Vagina (tissue), 2 donors: Measurements from ENCODE around the gene ZC3H12D. TPM values are rescaled to one million over a fixed set of nuclear protein-coding genes. Genes with fewer than 3 reads are reported as not detected.

ENCODE experiments used
- DNase-seq, 2 donors: peaks; one replicate each; pipeline ENCODE4 v3.0.0-alpha.2; 2017; ENCODE audit errors: extremely low spot score in 2 of 2
- H3K27ac ChIP-seq: fragments of 200-600 bp; sonication (generic); one replicate; pipeline ENCODE4 v1.5.1; 2019
- H3K27me3 ChIP-seq: fragments of 200-600 bp; sonication (generic); one replicate; pipeline ENCODE4 v1.5.1; 2019
- H3K36me3 ChIP-seq, 2 donors: fragments of 200-600 bp; sonication (generic); one replicate each; pipeline ENCODE4 v1.5.1; 2017 to 2019
- H3K4me1 ChIP-seq: fragments of 200-600 bp; sonication (generic); one replicate; pipeline ENCODE4 v1.5.1; 2019
- H3K4me3 ChIP-seq, 2 donors: fragments of 200-600 bp; sonication (generic); 1 replicate in 1 of 2; 2 replicates in 1 of 2; pipeline ENCODE4 v1.5.1; 2016 to 2019
- H3K9me3 ChIP-seq: fragments of 200-600 bp; sonication (generic); one replicate; pipeline ENCODE4 v1.5.1; 2019
- POLR2A ChIP-seq, 2 donors: fragments of 450-650 bp; IDR thresholded peaks; one replicate each; pipeline ENCODE4 v1.6.1; 2017; ENCODE audit warnings: antibody characterized with exemption in 2 of 2, mild to moderate bottlenecking in 2 of 2, moderate library complexity in 2 of 2
- POLR2AphosphoS5 ChIP-seq, 2 donors: sonication (generic); formaldehyde crosslinking; IDR thresholded peaks; one replicate each; pipeline ENCODE4 v1.9.0; 2017; ENCODE audit warnings: antibody characterized with exemption in 2 of 2, mild to moderate bottlenecking in 2 of 2, low read depth in 1 of 2; ENCODE audit not compliant: insufficient read depth in 1 of 2
- intact Hi-C: fragments of 100-400 bp; cut with DNase I; formaldehyde crosslinking; loops from one replicate; pipeline ENCODE4 v1.15.1; 2023
- total RNA-seq: library from RNA; depleted of rRNA; stranded (reverse); fragments of >200 nt; gene quantifications from one replicate; pipeline ENCODE4 v1.2.3, GENCODE V29; 2016
- TF ChIP-seq, protein P1 (sequence below), 3 experiments: fragments of 450-650 bp in 2 of 3; fragments of 200-600 bp in 1 of 3; sonication (generic) in 1 of 3; IDR thresholded peaks; one replicate each; pipeline ENCODE4 v1.5.1; 2017 to 2019; ENCODE audit warnings: antibody characterized with exemption in 3 of 3, mild to moderate bottlenecking in 2 of 3, moderate library complexity in 2 of 3

ZC3H12D gene
- total RNA-seq, 1 donor from 2014 or later, result 2.2 TPM

DNA sequence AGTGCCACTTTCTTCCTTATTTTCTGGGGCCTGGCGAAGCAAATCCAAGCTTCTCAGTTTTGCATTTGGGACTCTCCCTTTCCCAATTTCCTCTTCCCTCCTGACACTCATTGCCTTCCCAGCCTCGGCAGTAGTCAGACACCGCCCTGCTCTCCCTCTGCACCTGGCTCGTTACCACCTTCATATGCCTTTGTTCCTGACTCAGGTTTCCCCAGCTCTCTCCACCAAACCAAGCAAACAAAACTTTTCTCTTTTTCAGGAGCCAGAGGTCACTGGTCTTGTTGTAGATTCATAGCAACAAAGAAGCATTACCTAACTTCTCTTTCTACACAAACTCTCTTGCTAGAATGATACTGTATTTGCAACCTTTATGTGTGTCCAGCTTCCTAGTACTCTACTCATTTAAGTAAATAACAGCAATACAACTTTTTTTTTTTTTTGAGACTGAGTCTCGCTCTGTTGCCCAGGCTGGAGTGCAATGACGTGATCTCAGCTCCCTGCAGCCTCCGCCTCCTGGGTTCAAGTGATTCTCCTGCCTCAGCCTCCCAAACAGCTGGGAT is 9.0 kb upstream of the ZC3H12D start:
- intact Hi-C loops, result no loop called here
- H3K4me3 ChIP-seq, result no peak overlapping the region
- no peaks in the 10 kb centered on the region for H3K9me3 ChIP-seq
- DNase-seq, result no peak
- no peaks in the 10 kb centered on the region for H3K4me1 ChIP-seq
- no peaks in the 10 kb centered on the region for H3K27me3 ChIP-seq
- TF ChIP-seq POLR2AphosphoS5 (IDR thresholded peaks at IDR 0.05; ENCODE audit: insufficient read depth in 1 of 2, low read depth in 1 of 2), result no peak
- no peak for TF ChIP-seq POLR2A (IDR thresholded peaks at IDR 0.05)
- TF ChIP-seq, protein P1, sequence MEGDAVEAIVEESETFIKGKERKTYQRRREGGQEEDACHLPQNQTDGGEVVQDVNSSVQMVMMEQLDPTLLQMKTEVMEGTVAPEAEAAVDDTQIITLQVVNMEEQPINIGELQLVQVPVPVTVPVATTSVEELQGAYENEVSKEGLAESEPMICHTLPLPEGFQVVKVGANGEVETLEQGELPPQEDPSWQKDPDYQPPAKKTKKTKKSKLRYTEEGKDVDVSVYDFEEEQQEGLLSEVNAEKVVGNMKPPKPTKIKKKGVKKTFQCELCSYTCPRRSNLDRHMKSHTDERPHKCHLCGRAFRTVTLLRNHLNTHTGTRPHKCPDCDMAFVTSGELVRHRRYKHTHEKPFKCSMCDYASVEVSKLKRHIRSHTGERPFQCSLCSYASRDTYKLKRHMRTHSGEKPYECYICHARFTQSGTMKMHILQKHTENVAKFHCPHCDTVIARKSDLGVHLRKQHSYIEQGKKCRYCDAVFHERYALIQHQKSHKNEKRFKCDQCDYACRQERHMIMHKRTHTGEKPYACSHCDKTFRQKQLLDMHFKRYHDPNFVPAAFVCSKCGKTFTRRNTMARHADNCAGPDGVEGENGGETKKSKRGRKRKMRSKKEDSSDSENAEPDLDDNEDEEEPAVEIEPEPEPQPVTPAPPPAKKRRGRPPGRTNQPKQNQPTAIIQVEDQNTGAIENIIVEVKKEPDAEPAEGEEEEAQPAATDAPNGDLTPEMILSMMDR (IDR thresholded peaks at IDR 0.05), result no peak
- no peaks in the 10 kb centered on the region for H3K36me3 ChIP-seq
- no peak overlapping the region for H3K27ac ChIP-seq

GRCh38 chr6:149492798-149493343 is 8.1 kb upstream of the ZC3H12D start:
- no peaks in the 10 kb centered on the region for H3K27me3 ChIP-seq
- H3K4me1 ChIP-seq, result no peaks in the 10 kb centered on the region
- H3K36me3 ChIP-seq, result no peaks in the 10 kb centered on the region
- TF ChIP-seq POLR2AphosphoS5 (IDR thresholded peaks at IDR 0.05; ENCODE audit: insufficient read depth in 1 of 2, low read depth in 1 of 2), result no peak
- no peak for TF ChIP-seq POLR2A (IDR thresholded peaks at IDR 0.05)
- TF ChIP-seq, protein P1 (IDR thresholded peaks at IDR 0.05), result no peak
- H3K4me3 ChIP-seq, result no peak overlapping the region
- DNase-seq, result no peak
- H3K27ac ChIP-seq, result no peak overlapping the region
- intact Hi-C loops, result no loop called here
- no peaks in the 10 kb centered on the region for H3K9me3 ChIP-seq

DNA sequence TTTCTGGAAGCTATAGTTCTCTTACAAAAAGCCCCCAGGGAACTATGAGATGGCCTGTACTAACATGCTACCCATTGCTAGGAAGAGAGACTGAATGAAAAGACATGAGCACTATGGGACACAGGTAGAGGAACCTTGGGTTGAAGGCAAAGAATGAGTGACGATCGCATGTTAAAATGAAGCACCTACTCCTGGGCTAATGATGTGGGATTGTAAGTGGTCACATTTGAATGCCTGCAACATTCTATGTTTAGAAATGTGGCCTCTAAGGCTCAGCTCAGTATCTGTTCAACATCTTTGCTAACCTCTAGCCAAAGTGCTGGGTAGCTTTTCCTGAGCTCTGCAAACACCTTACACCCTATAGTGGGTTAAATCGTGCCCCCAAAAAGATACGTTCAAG is 5.2 kb upstream of the ZC3H12D start:
- Histone ChIP-seq H3K27ac (no peak overlapping the region), H3K4me3 (no peak overlapping the region), H3K4me1 (peaks cover 8% of the 10 kb centered on the region), H3K36me3 (no peaks in the 10 kb centered on the region), H3K27me3 (no peaks in the 10 kb centered on the region), H3K9me3 (no peaks in the 10 kb centered on the region)
- TF ChIP-seq, protein P1 (IDR thresholded peaks at IDR 0.05), result no peak
- TF ChIP-seq POLR2A (IDR thresholded peaks at IDR 0.05), result no peak
- TF ChIP-seq POLR2AphosphoS5 (IDR thresholded peaks at IDR 0.05; ENCODE audit: insufficient read depth in 1 of 2, low read depth in 1 of 2), result no peak
- intact Hi-C loops, result no loop called here
- DNase-seq, result no peak

DNA sequence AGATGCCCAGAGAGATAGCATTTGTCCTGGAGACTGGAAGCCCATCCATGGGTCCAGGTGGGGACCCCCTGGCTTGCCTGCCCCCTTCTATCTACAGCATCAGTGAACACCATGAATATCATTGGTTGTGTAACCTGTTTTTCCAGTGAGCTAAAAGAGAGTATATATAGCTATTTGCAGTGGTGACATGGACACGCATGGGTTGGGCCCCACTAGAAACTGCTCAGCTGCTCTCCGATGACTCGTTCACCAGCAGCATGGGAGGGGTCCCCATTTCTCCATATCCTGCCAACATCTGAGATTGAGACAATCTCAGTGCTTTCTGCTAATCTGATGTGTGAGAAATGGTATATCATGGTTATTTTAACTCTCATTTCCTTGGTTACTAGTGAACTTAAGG is 4.0 kb upstream of the ZC3H12D start:
- Histone ChIP-seq H3K9me3 (no peaks in the 10 kb centered on the region), H3K27me3 (no peaks in the 10 kb centered on the region), H3K36me3 (no peaks in the 10 kb centered on the region), H3K4me1 (peaks cover 9% of the 10 kb centered on the region), H3K27ac (no peak overlapping the region), H3K4me3 (no peak overlapping the region)
- intact Hi-C loops, result no loop called here
- TF ChIP-seq, protein P1 (IDR thresholded peaks at IDR 0.05), result no peak
- TF ChIP-seq POLR2A (IDR thresholded peaks at IDR 0.05), result no peak
- TF ChIP-seq POLR2AphosphoS5 (IDR thresholded peaks at IDR 0.05; ENCODE audit: insufficient read depth in 1 of 2, low read depth in 1 of 2), result no peak
- no peak for DNase-seq

DNA sequence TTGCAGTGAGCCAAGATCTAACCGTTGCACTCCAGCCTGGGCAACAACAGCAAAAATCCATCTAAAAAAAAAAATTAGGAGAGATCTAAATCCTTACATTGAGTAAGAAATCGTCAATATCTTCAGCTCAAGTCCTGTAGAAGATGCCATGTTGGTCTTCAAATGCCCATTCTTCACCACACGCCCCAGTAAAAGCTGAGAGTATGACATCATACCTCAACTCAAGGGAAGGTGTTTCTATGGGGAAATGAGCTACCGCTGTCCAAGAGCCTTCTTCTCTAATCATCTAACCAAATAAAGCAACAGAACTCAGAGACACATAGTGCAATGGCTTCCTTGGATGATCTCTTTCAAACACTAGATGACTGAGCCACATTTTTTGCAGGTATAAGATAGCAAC is 2.5 kb upstream of the ZC3H12D start:
- Histone ChIP-seq H3K4me1 (peaks cover 15% of the 10 kb centered on the region), H3K27me3 (no peaks in the 10 kb centered on the region), H3K4me3 (no peak overlapping the region), H3K9me3 (no peaks in the 10 kb centered on the region), H3K27ac (no peak overlapping the region), H3K36me3 (no peaks in the 10 kb centered on the region)
- intact Hi-C loops, result no loop called here
- no peak for TF ChIP-seq POLR2AphosphoS5 (IDR thresholded peaks at IDR 0.05; ENCODE audit: insufficient read depth in 1 of 2, low read depth in 1 of 2)
- TF ChIP-seq, protein P1 (IDR thresholded peaks at IDR 0.05), result no peak
- TF ChIP-seq POLR2A (IDR thresholded peaks at IDR 0.05), result no peak
- DNase-seq, result no peak
